ENCODE measurements around the gene VDR.

GRCh38 chr12:47894068-47894467 is 10.7 kb downstream of the VDR start:
- no peak for TF ChIP-seq OSR1 (CRISPR knock-in tag; IDR thresholded peaks at IDR 0.05)
- no peak for TF ChIP-seq PATZ1 (CRISPR knock-in tag; IDR thresholded peaks at IDR 0.05; ENCODE audit: borderline replicate concordance)
- no peak for TF ChIP-seq ZNF565 (CRISPR knock-in tag; conservative IDR thresholded peaks at IDR 0.05; ENCODE audit: low read depth)
- TF ChIP-seq ZFP30 (CRISPR knock-in tag; IDR thresholded peaks at IDR 0.05): no peak
- TF ChIP-seq GLIS3 (CRISPR knock-in tag; IDR thresholded peaks at IDR 0.05): no peak
- TF ChIP-seq CREB5 (CRISPR knock-in tag; IDR thresholded peaks at IDR 0.05; ENCODE audit: low read depth): no peak
- no peak for TF ChIP-seq ZFP3 (CRISPR knock-in tag; IDR thresholded peaks at IDR 0.05)
- TF ChIP-seq ZC3H10 (CRISPR knock-in tag; IDR thresholded peaks at IDR 0.05): no peak
- TF ChIP-seq, protein P1, sequence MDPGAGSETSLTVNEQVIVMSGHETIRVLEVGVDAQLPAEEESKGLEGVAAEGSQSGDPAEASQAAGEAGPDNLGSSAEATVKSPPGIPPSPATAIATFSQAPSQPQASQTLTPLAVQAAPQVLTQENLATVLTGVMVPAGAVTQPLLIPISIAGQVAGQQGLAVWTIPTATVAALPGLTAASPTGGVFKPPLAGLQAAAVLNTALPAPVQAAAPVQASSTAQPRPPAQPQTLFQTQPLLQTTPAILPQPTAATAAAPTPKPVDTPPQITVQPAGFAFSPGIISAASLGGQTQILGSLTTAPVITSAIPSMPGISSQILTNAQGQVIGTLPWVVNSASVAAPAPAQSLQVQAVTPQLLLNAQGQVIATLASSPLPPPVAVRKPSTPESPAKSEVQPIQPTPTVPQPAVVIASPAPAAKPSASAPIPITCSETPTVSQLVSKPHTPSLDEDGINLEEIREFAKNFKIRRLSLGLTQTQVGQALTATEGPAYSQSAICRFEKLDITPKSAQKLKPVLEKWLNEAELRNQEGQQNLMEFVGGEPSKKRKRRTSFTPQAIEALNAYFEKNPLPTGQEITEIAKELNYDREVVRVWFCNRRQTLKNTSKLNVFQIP (CRISPR knock-in tag; IDR thresholded peaks at IDR 0.05; ENCODE audit: borderline replicate concordance, low read depth): no peak
- TF ChIP-seq ZNF8 (CRISPR knock-in tag; IDR thresholded peaks at IDR 0.05): no peak
- no peak for TF ChIP-seq ESRRG (CRISPR knock-in tag; IDR thresholded peaks at IDR 0.05)
- TF ChIP-seq SNAI2 (CRISPR knock-in tag; IDR thresholded peaks at IDR 0.05): no peak
- no peak for TF ChIP-seq TSHZ2 (CRISPR knock-in tag; IDR thresholded peaks at IDR 0.05)
- TF ChIP-seq ISL1 (CRISPR knock-in tag; IDR thresholded peaks at IDR 0.05): no peak
